Fibroblast of villous mesenchyme (primary cell): ENCODE measurements around the gene DRG2. TPM values are rescaled to one million over a fixed set of nuclear protein-coding genes. Genes with fewer than 3 reads are reported as not detected.
A peak's percentile ranks its signal among the peaks of the same experiment; 100 is the strongest.

Experiments used
- DNase-seq: peaks from one replicate; pipeline ENCODE4 v3.0.0-alpha.2; 2010; ENCODE audit warnings: low read depth
- H3K4me3 ChIP-seq: 2 replicates; pipeline ENCODE4 v1.5.1; 2011; ENCODE audit warnings: low read depth, mild to moderate bottlenecking, low read length
- CTCF ChIP-seq: IDR thresholded peaks from 2 replicates; pipeline ENCODE4 v1.5.1; 2012; ENCODE audit warnings: low read depth, mild to moderate bottlenecking, low read length; ENCODE audit not compliant: insufficient read depth
- total RNA-seq: library from RNA; depleted of rRNA; stranded (reverse); fragments of >200 nt; gene quantifications from 2 replicates; pipeline ENCODE4 v1.2.3, GENCODE V29; 2012

The DRG2 gene
- total RNA-seq, 1 donor, result 33.2 TPM

DNA sequence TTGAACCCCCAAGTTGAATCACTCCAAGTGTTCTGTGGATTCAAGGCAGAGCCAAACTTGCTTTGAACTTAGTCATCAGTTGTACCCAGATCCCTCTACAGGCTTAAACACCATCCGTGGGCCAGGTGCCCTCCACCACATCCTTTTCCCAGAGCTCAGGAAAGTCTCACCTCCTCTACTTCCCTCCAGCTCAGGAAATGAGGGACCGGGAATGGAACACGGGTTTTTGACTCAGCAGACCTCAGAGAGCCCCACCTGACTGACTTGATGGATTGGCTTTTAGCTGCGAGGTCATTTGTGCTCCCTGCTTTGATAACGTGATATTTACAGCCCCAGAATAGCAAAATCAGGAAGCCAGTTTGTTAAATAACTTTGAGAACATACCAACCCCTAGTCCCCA is 28.5 kb upstream of the DRG2 start:
- H3K4me3 ChIP-seq, result no peak overlapping the region
- no peak for DNase-seq
- no peak for TF ChIP-seq CTCF

DNA sequence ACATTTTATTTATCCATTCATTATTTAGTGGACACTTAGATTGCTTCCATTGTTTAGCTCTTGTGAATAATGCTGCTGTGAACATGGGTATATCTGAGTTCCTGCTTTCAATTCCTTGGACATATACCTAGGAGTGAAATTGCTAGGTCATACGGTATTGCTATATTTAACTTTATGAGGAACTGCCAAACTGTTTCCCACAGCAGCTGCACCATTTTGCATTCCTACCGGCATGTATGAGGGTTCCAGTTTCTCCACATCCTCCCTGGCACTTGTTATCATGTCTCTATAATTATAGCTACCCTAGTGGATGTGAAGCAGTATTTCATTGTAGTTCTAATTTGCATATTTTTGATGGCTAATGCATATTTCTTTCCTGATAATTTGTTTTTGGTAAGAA is 23.7 kb upstream of the DRG2 start:
- DNase-seq, result no peak
- H3K4me3 ChIP-seq, result no peak overlapping the region
- TF ChIP-seq CTCF, result no peak

GRCh38 chr17:18065546-18065945 is 22.2 kb upstream of the DRG2 start:
- no peak overlapping the region for H3K4me3 ChIP-seq
- TF ChIP-seq CTCF, result no peak
- DNase-seq, result no peak

DNA sequence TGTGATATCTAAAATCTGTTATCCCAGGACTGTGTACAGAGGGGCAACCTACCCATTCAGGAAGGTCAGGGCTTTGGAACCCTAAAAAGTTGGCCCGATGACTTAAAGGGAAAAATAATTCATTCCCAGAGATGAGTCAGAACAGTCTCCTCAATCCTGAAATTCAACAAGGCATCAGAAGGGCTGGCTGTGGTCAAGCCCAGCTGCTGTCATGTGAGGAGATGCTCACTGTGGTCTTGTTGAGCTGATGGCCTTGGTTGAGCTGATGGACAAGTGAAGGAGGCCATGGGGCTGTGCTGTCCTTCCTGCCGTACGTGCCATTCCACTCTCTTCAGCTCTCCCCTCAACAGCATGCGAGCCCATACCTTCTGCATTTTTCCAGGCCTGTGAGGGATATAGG is 20.9 kb upstream of the DRG2 start:
- no peak overlapping the region for H3K4me3 ChIP-seq
- no peak for TF ChIP-seq CTCF
- no peak for DNase-seq

DNA sequence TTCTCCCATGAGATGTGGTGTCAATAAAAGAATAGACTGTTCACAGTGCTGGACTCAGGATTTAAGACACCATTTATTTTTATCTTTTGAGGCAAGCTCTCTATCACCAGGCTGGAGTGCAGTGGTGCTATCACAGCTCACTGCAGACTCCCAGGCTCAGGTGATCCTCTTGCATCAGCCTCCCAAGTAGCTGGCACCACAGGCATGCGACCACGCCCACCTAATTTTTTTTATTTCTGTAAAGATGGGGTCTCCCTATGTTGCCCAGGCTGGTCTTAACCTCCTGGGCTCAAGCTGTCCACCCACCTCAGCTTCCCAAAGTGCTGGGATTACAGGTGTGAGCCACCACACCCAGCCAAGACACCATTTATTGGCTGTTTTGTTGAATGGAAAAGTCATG is 18.6 kb upstream of the DRG2 start:
- TF ChIP-seq CTCF, result no peak
- no peak for DNase-seq
- H3K4me3 ChIP-seq, result no peak overlapping the region

DNA sequence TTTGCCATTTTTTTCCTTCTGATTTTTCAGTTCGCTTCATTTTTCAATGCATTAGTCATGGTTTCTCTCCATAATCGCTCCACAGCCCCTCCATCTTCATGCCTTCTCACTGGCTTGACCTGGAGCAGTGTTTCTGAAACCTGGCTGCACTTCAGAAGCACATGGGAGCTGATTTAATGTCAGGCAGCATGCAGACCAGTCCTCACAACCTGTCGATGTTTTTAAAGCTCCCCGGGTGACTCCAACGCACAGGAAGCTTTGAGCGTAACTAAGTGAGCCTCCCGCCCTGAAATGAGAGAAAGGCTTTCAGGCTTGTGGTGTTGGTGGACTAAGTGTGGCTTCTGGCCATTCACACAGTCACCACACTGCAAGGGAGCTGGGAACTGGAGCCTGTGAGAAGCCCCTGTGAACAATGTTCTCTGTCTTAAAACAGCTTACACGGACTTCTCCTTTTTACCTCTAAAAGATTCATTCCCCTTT is 16.8 kb upstream of the DRG2 start:
- peak; percentile 39 for DNase-seq
- no peak for TF ChIP-seq CTCF
- peak overlapping the region; percentile 41 for H3K4me3 ChIP-seq

GRCh38 chr17:18071751-18072150 is 16.0 kb upstream of the DRG2 start:
- TF ChIP-seq CTCF, result no peak
- no peak for DNase-seq

More at GRCh38 chr17:18071751-18072150, 16.0 kb upstream of the DRG2 start:
- no peak overlapping the region for H3K4me3 ChIP-seq
